HG02970 (cell line): ENCODE measurements around the gene GRHL1.

Experiments
- ATAC-seq: cut with Tn5 transposase; IDR thresholded peaks from one replicate; pipeline ENCODE4 v1.9.1; 2021; ENCODE audit warnings: mild to moderate bottlenecking, moderate library complexity, moderate number of reproducible peaks; ENCODE audit not compliant: unreplicated experiment, low FRiP score

The GRHL1 gene

DNA sequence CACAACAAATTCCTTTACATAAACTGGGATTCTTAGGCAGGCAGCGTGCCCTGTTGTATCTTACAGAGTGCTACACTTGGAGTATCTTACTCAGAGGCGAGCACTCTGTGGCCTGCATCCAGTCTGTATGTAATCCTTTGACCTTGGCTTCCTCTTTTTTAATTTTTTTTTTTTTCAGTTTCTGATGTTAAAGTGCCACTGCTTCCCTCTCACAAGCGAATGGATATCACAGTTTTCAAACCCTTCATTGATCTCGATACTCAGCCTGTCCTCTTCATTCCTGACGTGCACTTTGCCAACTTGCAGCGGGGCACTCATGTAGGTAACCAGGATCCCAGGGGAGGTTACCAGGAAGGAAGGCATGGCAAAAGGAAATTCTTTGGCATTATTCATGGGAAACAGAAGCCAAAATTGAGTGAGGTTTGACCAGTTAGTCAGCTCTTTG, 40.4 kb downstream of the GRHL1 start:
- ATAC-seq, result no peak

DNA sequence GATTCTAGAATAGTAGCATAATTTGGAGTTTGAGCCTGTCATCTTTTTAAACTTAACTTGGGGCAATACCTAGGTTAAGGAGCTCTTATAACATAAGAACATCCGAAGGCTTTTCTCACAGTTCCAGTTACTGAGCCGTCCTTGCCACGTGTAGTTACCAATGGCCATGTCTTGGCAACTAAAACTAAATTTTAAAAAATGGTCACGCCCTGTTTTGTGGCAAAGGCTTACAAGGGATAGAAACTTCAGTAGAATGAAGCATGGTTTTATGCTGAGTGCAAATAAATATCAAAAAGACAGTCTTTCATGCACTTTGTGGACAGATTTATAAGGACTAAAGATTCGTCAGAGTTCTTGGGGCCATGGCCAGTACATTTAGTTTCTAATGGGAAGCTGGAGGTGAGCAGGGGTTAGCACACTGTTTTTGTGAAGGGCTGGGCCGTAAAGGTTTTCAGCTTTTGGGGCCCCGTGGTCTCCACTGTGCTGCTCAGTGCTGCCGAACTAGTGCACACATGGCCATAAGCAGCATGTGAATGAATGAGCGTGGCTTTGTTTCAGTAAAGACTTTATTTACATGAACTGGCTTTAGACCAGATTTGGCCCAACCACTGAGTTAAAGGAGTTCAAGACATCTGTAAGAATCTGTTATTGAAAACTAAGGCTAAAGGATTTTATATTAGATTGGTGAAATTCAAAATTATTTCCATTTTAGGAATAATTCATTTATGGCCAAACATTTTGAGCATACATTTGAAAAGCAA, 41.1 kb downstream of the GRHL1 start:
- ATAC-seq, result no peak

DNA sequence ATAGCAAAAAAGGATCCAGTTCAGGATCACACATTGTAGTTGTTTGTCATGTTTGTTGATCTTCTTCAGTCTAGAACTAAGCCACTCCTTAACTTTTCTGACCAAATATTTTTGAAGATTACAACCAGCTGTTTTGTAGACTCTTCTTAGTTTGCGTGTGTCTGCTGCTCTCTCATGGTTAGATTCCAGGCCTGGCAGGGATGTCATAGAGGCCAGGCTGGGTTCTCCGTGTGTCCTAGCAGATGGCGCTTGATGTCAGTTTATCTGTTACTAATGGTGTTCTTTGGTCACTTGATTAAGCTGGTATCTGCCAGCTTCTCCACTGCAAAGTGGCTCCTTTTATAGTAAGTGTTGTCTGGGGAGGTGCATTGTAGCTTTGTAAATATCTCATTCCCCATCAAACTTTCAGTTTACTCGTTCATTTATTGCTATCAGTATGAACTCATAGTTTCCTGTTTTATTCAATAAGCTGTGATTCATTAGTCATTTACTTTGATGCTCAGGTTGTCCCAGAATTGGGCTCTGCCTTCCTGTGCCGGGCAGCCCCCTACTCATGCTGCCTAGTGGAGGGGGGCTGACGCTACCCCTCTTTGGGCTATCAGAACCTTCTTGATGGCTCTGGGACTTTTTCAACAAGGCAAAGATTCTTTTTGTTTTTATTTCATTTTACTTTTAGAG, 42.1 kb downstream of the GRHL1 start:
- no peak for ATAC-seq

DNA sequence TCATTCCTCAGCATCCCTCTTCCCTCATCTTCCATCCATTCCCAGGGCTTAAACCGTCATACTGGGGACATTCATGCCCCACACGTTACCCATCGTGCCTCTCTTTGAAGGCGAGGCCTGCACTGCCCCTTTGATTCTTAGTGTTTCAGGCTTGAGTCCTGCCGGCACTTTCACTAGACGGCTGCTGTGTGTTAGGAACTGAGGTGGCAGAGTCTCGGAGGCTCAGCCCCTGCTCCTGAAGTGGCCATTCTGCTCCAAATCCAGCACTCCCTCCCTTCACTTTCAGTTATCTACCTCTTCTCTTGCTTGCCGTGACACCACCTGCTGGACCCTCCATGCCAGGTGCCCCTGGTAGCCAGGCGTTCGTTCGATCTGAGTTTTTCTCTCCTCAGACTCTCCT, 43.0 kb downstream of the GRHL1 start:
- ATAC-seq, result no peak

DNA sequence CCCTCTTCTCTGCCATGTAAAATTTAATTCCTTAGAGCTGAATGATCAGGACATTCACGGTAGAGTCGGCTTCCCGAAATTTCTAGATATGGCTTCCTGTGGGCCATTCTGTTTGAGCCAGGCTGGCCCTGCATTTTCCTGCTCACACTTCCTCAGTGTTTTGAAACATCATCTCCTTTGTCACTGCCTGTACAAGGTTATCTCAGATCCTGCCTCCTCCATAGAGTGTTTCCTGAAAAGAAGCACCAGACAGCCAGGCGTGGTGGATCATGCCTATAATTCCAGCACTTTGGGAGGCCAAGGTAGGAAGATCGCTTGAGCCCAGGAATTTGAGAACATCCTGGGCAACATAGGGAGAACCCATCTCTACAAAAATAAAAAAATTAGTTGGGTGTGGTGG, 43.6 kb downstream of the GRHL1 start:
- ATAC-seq, result no peak

DNA sequence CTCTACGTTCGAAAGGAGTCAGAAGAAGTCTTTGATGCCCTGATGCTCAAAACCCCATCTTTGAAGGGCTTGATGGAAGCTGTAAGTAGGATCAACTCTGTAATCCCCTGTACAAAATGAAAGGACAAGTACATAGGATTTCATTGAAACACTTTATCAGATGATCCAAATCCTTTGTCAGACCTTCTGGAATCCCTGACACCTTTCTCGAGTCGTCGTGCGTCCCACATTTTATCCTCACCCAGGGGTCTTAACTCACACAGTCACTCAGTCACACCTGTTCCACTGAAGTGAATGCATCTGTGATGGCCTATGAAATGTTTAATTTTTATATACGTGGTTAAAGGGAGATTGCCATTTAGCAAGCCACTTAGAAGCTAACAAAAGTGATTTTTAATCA, 44.8 kb downstream of the GRHL1 start:
- no peak for ATAC-seq

DNA sequence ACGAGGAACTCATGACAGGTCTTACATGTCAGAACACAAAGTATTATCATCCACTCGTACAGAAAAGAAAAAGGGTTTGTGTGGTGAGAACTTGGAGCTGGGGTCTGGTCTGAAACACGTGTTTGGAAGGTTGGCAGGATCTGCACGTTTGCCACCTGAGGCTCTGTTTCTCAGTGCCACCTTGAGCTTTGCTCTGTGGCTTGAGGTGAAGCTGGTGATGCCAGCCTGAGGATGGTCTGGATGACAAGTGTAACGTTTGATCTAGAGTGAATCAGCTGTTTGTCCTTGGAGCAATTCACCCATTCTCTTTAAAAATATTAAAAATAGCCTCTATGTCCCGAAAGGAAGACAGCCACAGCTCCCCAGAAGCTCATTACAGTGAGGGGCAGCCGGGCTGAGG, 46.4 kb downstream of the GRHL1 start:
- no peak for ATAC-seq

DNA sequence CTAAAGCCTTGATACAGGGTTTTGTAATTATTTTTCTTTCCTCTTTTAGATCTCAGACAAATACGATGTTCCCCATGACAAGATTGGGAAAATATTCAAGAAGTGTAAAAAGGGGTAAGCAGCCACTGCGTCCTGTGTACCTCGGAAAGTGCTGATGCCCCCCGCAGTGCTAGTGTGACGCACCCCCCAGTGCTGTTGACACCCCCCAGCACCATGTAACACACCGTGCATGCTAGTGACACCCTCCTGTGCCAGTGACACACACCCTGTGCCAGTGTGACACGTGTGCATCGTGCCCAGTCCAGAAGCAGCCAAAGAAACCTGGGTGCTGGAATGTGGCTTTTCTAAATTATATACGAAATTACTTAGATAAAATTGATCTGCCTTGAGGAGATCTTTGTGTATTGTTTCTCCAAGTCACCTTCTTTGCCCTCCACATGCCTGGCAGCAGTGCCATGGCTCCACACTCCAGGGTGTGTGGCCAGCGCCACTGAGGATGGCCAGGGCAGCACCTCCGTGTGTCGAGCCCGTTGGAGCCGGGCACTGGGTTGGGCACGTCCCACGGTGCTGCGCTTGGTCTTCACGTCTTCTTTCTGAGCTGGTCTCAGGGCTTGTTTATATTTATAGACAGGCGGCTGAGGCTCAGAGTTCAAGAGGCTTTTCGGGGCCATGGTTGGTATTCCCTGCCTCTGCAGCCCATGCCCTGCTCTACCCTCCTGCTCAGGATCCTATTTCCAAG, 47.6 kb downstream of the GRHL1 start:
- ATAC-seq, result no peak

DNA sequence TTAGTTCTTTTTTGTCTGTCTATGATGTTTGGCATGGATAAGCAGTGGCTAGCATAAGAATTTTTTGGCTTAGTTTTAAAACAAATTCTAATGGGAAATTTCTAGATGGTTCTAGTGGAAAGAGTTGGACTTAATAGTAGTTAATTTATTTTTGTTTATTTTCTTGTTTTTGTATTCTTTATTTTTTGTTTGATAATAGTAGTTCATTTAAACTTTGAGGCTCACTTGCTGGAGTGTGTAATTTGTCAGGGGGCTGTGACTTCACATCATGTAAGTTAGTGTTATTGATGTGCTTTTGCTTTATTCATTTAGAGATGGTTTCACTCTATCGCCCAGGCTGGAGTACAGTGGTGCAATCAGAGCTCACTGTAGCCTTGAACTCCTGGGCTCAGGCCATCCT, 48.2 kb downstream of the GRHL1 start:
- ATAC-seq, result no peak

DNA sequence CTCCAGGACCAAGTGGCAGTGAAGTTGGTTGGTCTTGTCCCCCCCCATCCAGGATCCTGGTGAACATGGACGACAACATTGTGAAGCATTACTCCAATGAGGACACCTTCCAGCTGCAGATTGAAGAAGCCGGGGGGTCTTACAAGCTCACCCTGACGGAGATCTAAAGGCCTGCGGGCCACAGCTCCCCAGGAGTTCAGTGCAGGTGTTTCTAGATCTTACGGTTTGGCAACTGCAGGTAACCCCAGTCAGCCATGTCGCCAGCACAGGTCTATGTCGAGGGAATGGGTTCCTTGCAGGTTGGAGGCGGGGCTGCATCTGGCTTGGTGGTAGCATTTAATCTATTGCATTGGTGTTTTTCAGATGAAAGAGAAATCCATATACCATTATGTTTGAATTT, 49.0 kb downstream of the GRHL1 start:
- no peak for ATAC-seq

DNA sequence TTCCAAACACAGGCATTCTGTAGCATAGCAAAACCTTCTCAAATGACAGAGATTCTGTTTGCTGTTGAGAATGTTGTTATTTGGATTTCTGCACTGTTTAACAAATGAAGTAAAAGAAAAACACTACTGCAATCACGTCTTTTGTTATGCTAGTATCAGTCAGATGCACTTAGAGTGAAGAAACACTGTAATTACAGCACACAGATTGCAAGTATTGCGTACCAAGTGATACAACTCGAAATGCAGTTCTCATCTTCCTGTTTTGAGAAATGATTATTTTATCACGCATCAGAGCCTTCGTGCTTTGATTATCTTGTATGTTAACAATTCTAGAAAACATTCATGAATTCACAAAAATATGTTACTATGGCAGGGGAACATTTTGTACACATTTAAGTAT, 50.1 kb downstream of the GRHL1 start:
- no peak for ATAC-seq

DNA sequence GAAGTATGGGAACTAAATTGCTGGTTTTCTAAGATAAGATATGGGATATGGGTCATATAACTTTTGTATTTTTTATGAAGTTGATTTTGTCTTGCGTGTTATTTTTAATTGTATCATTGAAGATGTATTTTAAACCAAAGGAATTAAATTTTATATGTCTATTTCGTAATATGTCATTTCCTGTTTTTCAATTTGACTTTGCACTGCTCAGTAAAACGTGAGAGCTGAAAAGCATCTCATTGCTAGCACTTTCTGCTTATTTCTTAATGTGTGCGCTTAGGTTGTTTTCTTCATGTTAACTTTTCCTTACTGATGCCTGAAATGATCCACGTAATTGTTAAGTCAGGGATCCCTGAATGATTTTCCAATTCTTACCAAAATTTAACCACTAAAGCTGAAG, 50.6 kb downstream of the GRHL1 start:
- ATAC-seq, result no peak

DNA sequence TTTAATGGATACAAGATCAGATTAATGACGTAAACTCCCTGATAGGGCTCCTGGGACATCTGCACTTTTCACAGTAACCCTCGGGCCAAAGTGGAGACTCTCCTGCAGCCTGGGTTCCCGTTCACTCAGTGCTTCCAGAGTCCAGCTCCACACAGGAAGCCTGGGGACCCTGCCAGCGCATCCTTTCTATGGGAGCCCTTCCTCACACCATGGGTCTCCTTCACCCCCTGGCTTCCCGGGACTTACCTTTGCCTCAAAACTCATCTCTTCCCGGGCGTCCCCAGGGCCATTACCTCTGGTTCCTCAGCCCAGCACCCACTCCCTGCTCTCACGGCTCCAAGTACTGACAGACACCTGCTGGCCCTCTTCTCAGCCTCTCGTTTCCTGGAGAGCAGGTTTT, 51.2 kb downstream of the GRHL1 start:
- ATAC-seq, result no peak

DNA sequence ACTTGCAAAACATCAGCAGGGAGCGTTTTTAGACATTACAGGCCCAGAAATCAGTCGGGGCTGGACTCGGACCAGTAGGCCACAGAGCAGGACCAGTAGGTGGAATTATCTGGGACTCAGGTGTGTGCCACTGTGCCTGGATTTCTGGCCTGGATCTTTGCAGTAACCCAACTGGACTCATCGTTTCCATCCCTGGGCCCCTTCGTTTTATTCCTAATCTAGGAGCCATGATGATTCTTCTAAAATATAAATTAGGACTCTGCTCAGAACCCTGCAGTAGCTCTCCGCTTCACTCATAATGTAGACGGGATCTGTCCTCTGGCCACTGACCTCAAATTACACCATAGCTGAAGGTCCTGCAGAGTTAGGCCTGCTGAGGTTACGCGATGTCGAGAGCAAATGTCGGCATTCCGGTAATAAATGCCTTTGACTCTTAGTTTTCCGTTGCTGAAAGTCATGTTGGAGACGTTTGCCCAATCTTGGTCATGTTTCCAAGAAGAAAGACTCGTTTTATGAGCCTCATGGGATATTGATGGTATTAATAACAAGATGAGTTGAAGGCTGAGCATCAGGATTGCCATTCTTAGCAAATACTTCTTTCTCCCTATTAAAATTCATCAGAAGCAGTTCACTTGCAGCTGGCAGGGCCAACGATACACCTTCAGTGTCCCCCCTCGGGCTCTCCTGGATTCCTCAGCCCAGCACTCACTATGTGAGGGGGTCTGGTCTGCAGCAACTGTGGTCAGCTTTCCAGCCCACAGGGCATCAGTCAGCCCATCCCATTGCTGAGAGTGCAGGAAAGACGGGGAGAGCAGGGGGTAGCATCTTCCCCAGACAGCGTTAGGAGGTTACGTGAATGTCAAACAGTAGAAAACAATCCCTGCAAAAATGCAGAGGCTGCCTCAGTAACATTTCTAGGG, 52.0 kb downstream of the GRHL1 start:
- no peak for ATAC-seq

DNA sequence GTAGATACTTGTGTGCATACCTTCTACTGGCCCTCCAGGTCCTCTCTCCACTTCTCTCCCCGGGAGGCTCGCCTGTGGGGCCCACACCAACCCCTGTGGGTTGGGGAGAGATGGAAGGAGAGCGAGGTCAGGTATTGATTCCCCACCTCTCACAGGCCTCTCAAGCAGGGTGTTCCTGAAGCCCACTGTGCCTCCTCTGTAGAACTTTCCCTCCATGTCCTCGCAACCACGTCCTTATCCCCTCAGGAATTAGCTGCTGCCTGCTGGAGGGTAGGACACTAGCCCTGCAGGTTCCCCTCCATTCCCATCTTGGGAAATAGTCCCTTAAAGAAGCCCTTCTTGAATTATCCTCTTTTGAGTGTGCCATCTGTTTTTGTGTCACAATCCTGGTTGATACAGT, 52.9 kb downstream of the GRHL1 start:
- no peak for ATAC-seq

DNA sequence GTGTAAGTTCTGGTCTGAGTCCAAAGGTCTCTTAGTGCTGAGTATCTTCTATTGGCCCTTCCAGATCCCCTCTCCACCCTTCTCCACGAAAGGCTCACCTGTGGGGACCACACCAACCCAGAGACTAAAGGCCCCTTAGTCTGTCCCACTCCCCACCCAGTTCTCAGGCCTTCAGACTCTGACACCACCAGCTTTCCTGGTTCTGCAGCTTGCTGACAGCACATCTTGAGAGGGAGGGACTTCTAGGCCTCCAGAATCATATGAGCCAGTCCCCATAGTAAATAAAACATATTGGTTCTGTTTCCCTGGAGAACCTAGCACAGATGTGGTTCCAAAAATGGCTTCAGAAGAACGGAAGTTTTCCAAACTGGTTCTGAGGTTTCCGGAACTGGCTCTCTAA, 53.3 kb downstream of the GRHL1 start:
- no peak for ATAC-seq

DNA sequence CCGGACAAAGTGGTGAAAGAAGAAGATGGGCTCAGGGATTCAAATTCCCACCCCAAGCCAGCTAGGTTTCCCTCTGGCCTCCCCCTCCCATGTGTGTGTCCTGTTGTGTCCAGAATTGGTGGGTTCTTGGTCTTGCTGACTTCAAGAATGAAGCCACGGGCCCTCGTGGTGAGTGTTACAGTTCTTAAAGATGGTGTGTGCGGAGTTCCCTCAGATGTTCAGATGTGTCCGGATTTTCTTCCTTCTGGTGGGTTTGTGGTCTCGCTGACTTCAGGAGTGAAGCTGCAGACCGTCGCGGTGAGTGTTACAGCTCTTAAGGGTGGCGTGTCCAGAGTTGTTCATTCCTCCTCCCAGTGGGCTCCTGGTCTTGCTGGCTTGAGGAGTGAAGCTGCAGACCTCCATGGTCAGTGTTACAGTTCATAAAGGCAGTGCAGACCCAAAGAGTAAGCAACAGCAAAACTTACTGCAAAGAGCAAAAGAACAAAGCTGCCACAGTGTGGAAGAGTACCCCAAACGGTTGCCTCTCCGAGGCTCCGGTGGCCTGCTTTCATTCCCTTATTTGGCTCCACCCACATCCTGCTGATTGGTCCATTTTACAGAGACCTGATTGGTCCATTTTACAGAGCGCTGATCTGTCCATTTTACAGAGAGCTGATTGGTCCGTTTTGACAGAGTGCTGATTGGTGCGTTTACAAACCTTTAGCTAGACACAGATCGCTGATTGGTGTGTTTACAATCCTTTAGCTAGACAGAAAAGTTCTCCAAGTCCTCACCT, 54.2 kb downstream of the GRHL1 start:
- ATAC-seq, result no peak

DNA sequence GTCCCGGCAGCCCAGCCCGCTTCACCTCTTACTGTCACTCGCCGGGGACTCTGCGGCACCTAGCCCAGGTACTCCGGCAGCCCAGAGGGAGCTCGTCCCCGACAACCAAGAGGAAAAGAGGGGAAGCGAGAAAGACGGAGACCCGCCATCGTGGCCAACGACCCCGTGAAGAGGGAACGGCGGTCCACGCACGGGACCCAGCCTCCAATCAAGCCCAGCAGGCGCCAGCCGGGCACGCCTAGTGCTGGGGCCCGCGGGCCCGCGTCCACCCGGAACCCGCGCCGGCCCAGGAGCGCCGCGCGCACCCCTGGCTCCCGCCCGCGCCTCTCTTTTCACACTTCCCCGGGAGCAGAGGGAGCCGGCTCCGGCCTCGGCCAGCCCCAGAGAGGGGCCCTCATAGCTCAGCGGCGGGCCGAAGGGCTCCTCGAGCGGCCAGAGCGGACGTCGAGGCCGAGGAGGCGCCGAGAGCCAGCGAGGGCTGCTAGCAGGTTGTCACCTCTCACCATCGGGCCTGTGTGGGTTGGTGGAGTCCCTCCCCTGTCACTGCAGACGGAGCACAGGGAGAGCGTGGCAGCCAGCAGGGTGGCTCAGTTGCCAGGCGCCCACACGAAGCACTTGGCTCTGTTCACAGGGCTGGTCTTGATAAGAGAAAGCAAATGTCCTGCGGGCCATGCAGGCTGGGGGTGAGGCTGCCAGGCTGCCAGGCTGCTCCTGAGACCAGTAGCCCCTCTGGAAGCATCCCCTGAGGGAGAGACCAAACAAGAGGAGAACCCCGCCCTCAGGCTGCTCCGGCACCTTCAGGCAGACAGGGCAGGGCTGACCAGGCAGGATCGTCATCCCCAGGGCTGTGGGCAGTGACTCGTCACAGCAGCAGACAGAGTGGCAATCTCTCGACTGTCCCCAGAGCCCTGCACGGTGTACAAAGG, 55.0 kb downstream of the GRHL1 start:
- ATAC-seq, result no peak

DNA sequence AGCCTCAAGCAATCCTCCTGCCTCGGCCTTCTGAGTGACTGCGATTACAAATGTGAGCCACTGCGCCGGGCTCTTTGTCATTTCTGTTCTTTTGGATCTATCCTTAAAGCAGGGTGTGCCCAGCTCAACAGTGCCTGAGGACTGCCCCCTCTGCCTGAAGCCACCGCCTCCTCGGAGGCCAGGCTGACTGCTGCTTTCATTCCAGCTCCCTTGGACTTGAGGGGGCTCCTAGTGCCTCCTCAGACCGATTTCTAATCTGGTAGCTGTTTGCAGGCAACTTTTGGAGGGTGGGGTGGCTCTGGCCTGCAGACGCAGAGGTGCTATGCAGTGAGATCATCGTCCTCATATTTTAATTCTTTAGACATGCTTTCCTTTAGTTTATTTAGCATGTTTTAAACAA, 55.9 kb downstream of the GRHL1 start:
- ATAC-seq, result no peak
